Naive thymus-derived CD4-positive, alpha-beta T cell (primary cell): ENCODE measurements around the gene DPH5. TPM values are rescaled to one million over a fixed set of nuclear protein-coding genes. Genes with fewer than 3 reads are reported as not detected.

ENCODE experiments used
- ATAC-seq: fragments of 150-1000 bp; cut with Tn5 transposase; 2 replicates; pipeline ENCODE4 v1.10.0; 2021; ENCODE audit warnings: mild to moderate bottlenecking, moderate library complexity
- CTCF ChIA-PET: fragments of 350-600 bp; sonication (Branson Sonifier 250); formaldehyde crosslinking; loops from one replicate; lab custom pipeline; 2021; ENCODE audit warnings: antibody characterized with exemption; lab: Charles Lee
- POLR2A ChIA-PET: fragments of 350-600 bp; sonication (Branson Sonifier 250); formaldehyde crosslinking; loops from one replicate; lab custom pipeline; 2021; ENCODE audit warnings: antibody characterized with exemption, inconsistent platforms; lab: Charles Lee
- DNase-seq, 9 donors: peaks; one replicate each; pipeline versions ENCODE4 v3.0.0 to v3.0.0-alpha.2; 2020 to 2022; ENCODE audit warnings: mixed read lengths in 1 of 9
- H3K27ac ChIP-seq: one replicate; pipeline ENCODE4 v1.7.0; 2013; ENCODE audit warnings: mild to moderate bottlenecking, low read depth, low read length, moderate library complexity
- H3K27me3 ChIP-seq, 2 donors: one replicate each; pipeline ENCODE4 v1.7.0; 2013; ENCODE audit warnings: low read length in 2 of 2, mild to moderate bottlenecking in 2 of 2, moderate library complexity in 2 of 2; ENCODE audit not compliant: control insufficient read depth in 2 of 2, insufficient read depth in 2 of 2
- H3K36me3 ChIP-seq, 3 experiments: 1 replicate in 2 of 3; 2 replicates in 1 of 3; pipeline ENCODE4 v1.7.0; 2013; ENCODE audit warnings: low read length in 3 of 3, mild to moderate bottlenecking in 3 of 3, moderate library complexity in 1 of 3; ENCODE audit not compliant: insufficient read depth in 3 of 3, control insufficient read depth in 2 of 3
- H3K4me1 ChIP-seq, 2 donors: one replicate each; pipeline ENCODE4 v1.7.0; 2013; ENCODE audit warnings: low read length in 2 of 2, mild to moderate bottlenecking in 2 of 2, moderate library complexity in 1 of 2; ENCODE audit not compliant: control insufficient read depth in 2 of 2, insufficient read depth in 2 of 2
- H3K4me3 ChIP-seq: 2 replicates; pipeline ENCODE4 v1.7.0; 2013; ENCODE audit warnings: mild to moderate bottlenecking, low read length
- H3K9me3 ChIP-seq, 3 experiments: 1 replicate in 2 of 3; 2 replicates in 1 of 3; pipeline ENCODE4 v1.7.0; 2013; ENCODE audit warnings: low read length in 3 of 3; ENCODE audit not compliant: control insufficient read depth in 2 of 3
- H3K27ac Mint-ChIP-seq, 9 donors: one replicate each; pipeline ENCODE4 v1.8.0; 2020 to 2022; ENCODE audit warnings: mixed read lengths in 9 of 9, mild to moderate bottlenecking in 8 of 9, moderate library complexity in 5 of 9, inconsistent platforms in 2 of 9
- H3K27me3 Mint-ChIP-seq, 5 donors: one replicate each; pipeline ENCODE4 v1.8.0; 2021 to 2022; ENCODE audit warnings: mixed read lengths in 5 of 5, mild to moderate bottlenecking in 1 of 5
- H3K36me3 Mint-ChIP-seq, 5 donors: one replicate each; pipeline ENCODE4 v1.8.0; 2020 to 2022; ENCODE audit warnings: mixed read lengths in 5 of 5, mild to moderate bottlenecking in 3 of 5, inconsistent platforms in 1 of 5
- H3K4me1 Mint-ChIP-seq, 7 donors: one replicate each; pipeline ENCODE4 v1.8.0; 2020 to 2022; ENCODE audit warnings: mixed read lengths in 7 of 7, mild to moderate bottlenecking in 3 of 7, inconsistent platforms in 1 of 7
- H3K4me3 Mint-ChIP-seq, 10 donors: one replicate each; pipeline ENCODE4 v1.8.0; 2020 to 2022; ENCODE audit warnings: mild to moderate bottlenecking in 10 of 10, mixed read lengths in 10 of 10, moderate library complexity in 6 of 10, inconsistent platforms in 2 of 10
- H3K9me3 Mint-ChIP-seq, 11 donors: one replicate each; pipeline ENCODE4 v1.8.0; 2020 to 2022; ENCODE audit warnings: mixed read lengths in 11 of 11, mild to moderate bottlenecking in 4 of 11, inconsistent platforms in 1 of 11, moderate library complexity in 1 of 11
- intact Hi-C, 2 donors: fragments of 100-400 bp; cut with micrococcal nuclease; formaldehyde crosslinking; loops; one replicate each; pipeline ENCODE4 v1.15.1; 2023
- polyA plus RNA-seq, 2 donors: library from polyadenylated mRNA; unstranded; fragments of 300-500 nt; fragmentation: Illumina TruSeq; gene quantifications; one replicate each; pipeline ENCODE4 v1.2.3, GENCODE V29; 2021
- total RNA-seq, 6 experiments: library from RNA in 5 of 6; stranded (reverse) in 5 of 6; gene quantifications; 1 replicate in 5 of 6; 2 replicates in 1 of 6; pipeline ENCODE4 v1.2.3 and lab custom pipeline; 2021 to 2026

DPH5 gene
- total and polyA plus RNA-seq, 7 experiments from 2014 or later: 26.3 to 72.2 (median 53.7) TPM

- H3K27ac ChIP-seq: no peak overlapping the region
- peaks cover 8 to 23% of the 10 kb centered on the region in 2 donors for H3K4me1 ChIP-seq
- peak overlapping the region in 6 of 9 donors; percentile 5 to 96 (median 52) for H3K27ac Mint-ChIP-seq
- no peaks in the 10 kb centered on the region for H3K27me3 Mint-ChIP-seq
- no peak overlapping the region for H3K4me3 ChIP-seq
- CTCF ChIA-PET: interaction anchor here (0.6 to 0.9 kb wide), 2 partner anchors 52 to 84 kb away, joined by 3 read pairs; no protein-coding TSS in a partner anchor
- ATAC-seq (no peak), DNase-seq (no peak)
- peak overlapping the region in 3 of 10 donors; percentile 17 to 89 (median 41) for H3K4me3 Mint-ChIP-seq
- POLR2A ChIA-PET: interaction anchor here (0.6 to 1.2 kb wide), 3 partner anchors 10 to 20 kb away, joined by 3 to 4 read pairs (median 3); no protein-coding TSS in a partner anchor
- peaks cover 0 to 8% (median 0%) of the 10 kb centered on the region in 3 experiments for H3K36me3 ChIP-seq
- H3K9me3 ChIP-seq: no peaks in the 10 kb centered on the region
- H3K27me3 ChIP-seq: no peaks in the 10 kb centered on the region
- H3K9me3 Mint-ChIP-seq: peaks cover 0 to 3% (median 0%) of the 10 kb centered on the region in 11 donors
- intact Hi-C loops: loop anchor here in 1 of 2 donors (10.0 kb wide), 1 partner anchor 103 kb away; no protein-coding TSS in a partner anchor
- H3K4me1 Mint-ChIP-seq: peaks cover 37 to 88% (median 72%) of the 10 kb centered on the region in 7 donors
- peaks cover 16 to 46% (median 41%) of the 10 kb centered on the region in 5 donors for H3K36me3 Mint-ChIP-seq
Observed at GRCh38 chr1:101022294-101022693, 3.3 kb downstream of the DPH5 start.

GRCh38 chr1:101017448-101017847, 8.1 kb downstream of the DPH5 start:
- no peak overlapping the region for H3K27ac Mint-ChIP-seq
- ATAC-seq (no peak), DNase-seq (no peak)
- H3K4me1 Mint-ChIP-seq: peaks cover 22 to 77% (median 60%) of the 10 kb centered on the region in 7 donors
- no peaks in the 10 kb centered on the region for H3K27me3 ChIP-seq
- no peak overlapping the region for H3K27ac ChIP-seq
- H3K36me3 Mint-ChIP-seq: peaks cover 24 to 74% (median 61%) of the 10 kb centered on the region in 5 donors
- no peak overlapping the region for H3K4me3 Mint-ChIP-seq
- ChIA-PET CTCF (no interaction called here), POLR2A (interaction anchor here (1.3 kb wide), 1 partner anchor 12 kb away, joined by 4 read pairs; no protein-coding TSS in a partner anchor)
- no peaks in the 10 kb centered on the region for H3K4me1 ChIP-seq
- no peaks in the 10 kb centered on the region for H3K27me3 Mint-ChIP-seq
- no peak overlapping the region for H3K4me3 ChIP-seq
- H3K9me3 Mint-ChIP-seq: peaks cover 0 to 8% (median 0%) of the 10 kb centered on the region in 11 donors
- intact Hi-C loops: no loop called here
- peaks cover 0 to 4% (median 0%) of the 10 kb centered on the region in 3 experiments for H3K36me3 ChIP-seq
- H3K9me3 ChIP-seq: no peaks in the 10 kb centered on the region

GRCh38 chr1:101013776-101014175, 11.8 kb downstream of the DPH5 start:
- ATAC-seq (no peak), DNase-seq (no peak)
- Histone ChIP-seq H3K36me3 (no peaks in the 10 kb centered on the region), H3K4me3 (no peak overlapping the region), H3K27me3 (no peaks in the 10 kb centered on the region), H3K27ac (no peak overlapping the region), H3K9me3 (no peaks in the 10 kb centered on the region), H3K4me1 (no peaks in the 10 kb centered on the region)
- POLR2A ChIA-PET: interaction anchor here (0.8 to 1.7 kb wide), 7 partner anchors 10 to 43 kb away, joined by 3 to 15 read pairs (median 4); no protein-coding TSS in a partner anchor
- Mint-ChIP-seq H3K9me3 (peaks cover 0 to 11% (median 0%) of the 10 kb centered on the region in 11 donors), H3K4me3 (peak overlapping the region in 2 of 10 donors; percentile 23 to 36), H3K4me1 (peaks cover 7 to 62% (median 36%) of the 10 kb centered on the region in 7 donors), H3K27ac (peak overlapping the region in 3 of 9 donors; percentile 12 to 55 (median 43)), H3K36me3 (peaks cover 27 to 69% (median 65%) of the 10 kb centered on the region in 5 donors), H3K27me3 (no peaks in the 10 kb centered on the region)
- intact Hi-C loops: no loop called here
- CTCF ChIA-PET: interaction anchor here (1.0 kb wide), 1 partner anchor 344 kb away, joined by 3 read pairs; no protein-coding TSS in a partner anchor

GRCh38 chr1:101008229-101008834, 17.3 kb downstream of the DPH5 start:
- Histone ChIP-seq H3K36me3 (no peaks in the 10 kb centered on the region), H3K27ac (no peak overlapping the region), H3K27me3 (no peaks in the 10 kb centered on the region), H3K4me3 (no peak overlapping the region), H3K4me1 (peaks cover 22 to 34% of the 10 kb centered on the region in 2 donors), H3K9me3 (no peaks in the 10 kb centered on the region)
- DNase-seq (no peak), ATAC-seq (no peak)
- H3K9me3 Mint-ChIP-seq: peaks cover 0 to 11% (median 0%) of the 10 kb centered on the region in 11 donors
- peaks cover 35 to 73% (median 46%) of the 10 kb centered on the region in 7 donors for H3K4me1 Mint-ChIP-seq
- ChIA-PET CTCF (no interaction called here), POLR2A (no interaction called here)
- H3K4me3 Mint-ChIP-seq: peak overlapping the region in 1 of 10 donors; percentile 1
- intact Hi-C loops: loop anchor here in 1 of 2 donors (5.0 kb wide), 1 partner anchor 49 kb away; no protein-coding TSS in a partner anchor
- peaks cover 25 to 56% (median 42%) of the 10 kb centered on the region in 5 donors for H3K36me3 Mint-ChIP-seq
- peak overlapping the region in 5 of 9 donors; percentile 2 to 22 (median 12) for H3K27ac Mint-ChIP-seq
- no peaks in the 10 kb centered on the region for H3K27me3 Mint-ChIP-seq

- DNase-seq: no peak
- Mint-ChIP-seq H3K27me3 (no peaks in the 10 kb centered on the region), H3K4me3 (peak overlapping the region in 4 of 10 donors; percentile 37 to 62 (median 48)), H3K27ac (peak overlapping the region in 7 of 9 donors; percentile 14 to 67 (median 39)), H3K4me1 (peaks cover 45 to 83% (median 60%) of the 10 kb centered on the region in 7 donors), H3K9me3 (peaks cover 0 to 11% (median 0%) of the 10 kb centered on the region in 11 donors), H3K36me3 (peaks cover 18 to 56% (median 34%) of the 10 kb centered on the region in 5 donors)
- CTCF ChIA-PET: no interaction called here
- H3K4me1 ChIP-seq: peaks cover 28 to 47% of the 10 kb centered on the region in 2 donors
- H3K4me3 ChIP-seq: no peak overlapping the region
- H3K36me3 ChIP-seq: no peaks in the 10 kb centered on the region
- H3K27me3 ChIP-seq: no peaks in the 10 kb centered on the region
- H3K27ac ChIP-seq: no peak overlapping the region
- intact Hi-C loops: loop anchor here (1.0 to 5.0 kb wide), 3 partner anchors 18 to 232 kb away; partner anchors contain the start of gene DPH5 (in 1 of the 2)
- no peaks in the 10 kb centered on the region for H3K9me3 ChIP-seq
- POLR2A ChIA-PET: interaction anchor here (0.7 to 3.2 kb wide), 3 partner anchors 11 to 258 kb away, joined by 3 to 14 read pairs (median 3); no protein-coding TSS in a partner anchor
- ATAC-seq: peak; percentile 13
Observed at GRCh38 chr1:101006553-101006952, 19.0 kb downstream of the DPH5 start.

- peak overlapping the region in 3 of 10 donors; percentile 46 to 62 (median 50) for H3K4me3 Mint-ChIP-seq
- H3K27me3 Mint-ChIP-seq: no peaks in the 10 kb centered on the region
- Histone ChIP-seq H3K9me3 (no peaks in the 10 kb centered on the region), H3K36me3 (no peaks in the 10 kb centered on the region), H3K4me3 (no peak overlapping the region), H3K27me3 (no peaks in the 10 kb centered on the region), H3K27ac (no peak overlapping the region), H3K4me1 (peaks cover 28 to 47% of the 10 kb centered on the region in 2 donors)
- intact Hi-C loops: loop anchor here (1.0 to 5.0 kb wide), 5 partner anchors 17 to 232 kb away; partner anchors contain the start of gene DPH5 (in 1 of the 2)
- DNase-seq: peak in 1 of 9 donors; percentile 16
- CTCF ChIA-PET: no interaction called here
- peak; percentile 43 for ATAC-seq
- H3K4me1 Mint-ChIP-seq: peaks cover 49 to 88% (median 64%) of the 10 kb centered on the region in 7 donors
- peaks cover 0 to 11% (median 0%) of the 10 kb centered on the region in 11 donors for H3K9me3 Mint-ChIP-seq
- H3K27ac Mint-ChIP-seq: peak overlapping the region in 8 of 9 donors; percentile 5 to 81 (median 57)
- H3K36me3 Mint-ChIP-seq: peaks cover 22 to 59% (median 38%) of the 10 kb centered on the region in 5 donors
- POLR2A ChIA-PET: interaction anchor here (0.7 to 3.2 kb wide), 4 partner anchors 10 to 259 kb away, joined by 3 to 14 read pairs (median 4); no protein-coding TSS in a partner anchor
Observed at GRCh38 chr1:101005871-101006270, 19.7 kb downstream of the DPH5 start.
